Psoas muscle (tissue), 8 donors: Measurements from ENCODE around the gene TRIM49B. TPM values are rescaled to one million over a fixed set of nuclear protein-coding genes. Genes with fewer than 3 reads are reported as not detected.
"Not testable (repeated sequence)": the region's sequence is repeated elsewhere in the genome, so short reads cannot be mapped to it uniquely, and the experiment has no call there.

Experiments used
- ATAC-seq, 4 donors: fragments of 200-7000 bp; cut with Tn5 transposase; one replicate each; pipeline ENCODE4 v1.9.1; 2020; ENCODE audit warnings: moderate library complexity in 3 of 4, mild to moderate bottlenecking in 2 of 4
- DNase-seq, 2 donors: peaks; one replicate each; pipeline ENCODE4 v3.0.0-alpha.2; 2020
- H3K27ac ChIP-seq: fragments of 200-600 bp; one replicate; pipeline ENCODE4 v1.8.0; 2022
- H3K27me3 ChIP-seq, 3 donors: fragments of 200-600 bp in 1 of 3; one replicate each; pipeline versions ENCODE4 v1.6.1 to v1.8.0; 2013 to 2022; ENCODE audit warnings: low read length in 2 of 3, mild to moderate bottlenecking in 2 of 3, moderate library complexity in 1 of 3; ENCODE audit not compliant: insufficient read depth in 3 of 3
- H3K36me3 ChIP-seq, 2 donors: fragments of 200-600 bp in 1 of 2; one replicate each; pipeline versions ENCODE4 v1.6.1 to v1.8.0; 2013 to 2022; ENCODE audit warnings: low read depth in 1 of 2, mild to moderate bottlenecking in 1 of 2, moderate library complexity in 1 of 2; ENCODE audit not compliant: insufficient read depth in 1 of 2
- H3K4me1 ChIP-seq: fragments of 200-600 bp; one replicate; pipeline ENCODE4 v1.8.0; 2022
- H3K4me3 ChIP-seq: fragments of 200-600 bp; one replicate; pipeline ENCODE4 v1.8.0; 2022; ENCODE audit warnings: mild to moderate bottlenecking
- H3K9me3 ChIP-seq: fragments of 200-600 bp; one replicate; pipeline ENCODE4 v1.8.0; 2022
- WGBS, 3 donors: extraction: QIAGEN DNeasy Blood & Tissue Kit; methylation state at CpG; one replicate each; pipeline versions ENCODE4 v1.1.6 to v1.1.7; 2013; 5-methylcytosine and 5-hydroxymethylcytosine counted together
- intact Hi-C, 2 donors: fragments of 100-400 bp; cut with DNase I; formaldehyde crosslinking; loops; one replicate each; pipeline versions ENCODE4 v1.11.0 to v1.14.2; 2022
- long read RNA-seq, 2 donors: library from polyadenylated mRNA; unstranded; transcript quantifications; one replicate each; pipeline ENCODE4 v2.0.0, GENCODE V29; 2021
- polyA plus RNA-seq, 3 donors: library from polyadenylated mRNA; stranded (reverse); fragments of 200-250 nt; gene quantifications; one replicate each; pipeline ENCODE4 v1.2.3, GENCODE V29; 2013
- total RNA-seq, 4 donors: library from RNA; stranded (reverse); fragmentation: NEBNext Ultra II Directional in 2 of 4; extraction: Animal tissue kit (Norgen Biotek cat#: 25700) in 2 of 4; gene quantifications; one replicate each; pipeline versions ENCODE4 v1.2.1 to v1.2.4, GENCODE V29; 2021 to 2023
- donor health status: healthy with polysubstance abuse.
- donor health status: DM: no; HTN: no; CAD: no; lungs with moderate emphysema.
- donor health status: Bipolar disorder and iron deficiency.
- donor health status: healthy.
- donor health status: DM: yes; HTN: yes; CAD: no.
- donor health status: DM: no; HTN: no; CAD: no.
- donor health status: DM: no; HTN: no; CAD: no.
- donor health status: DM: yes; HTN: yes; CAD: no.

TRIM49B gene, protein sequence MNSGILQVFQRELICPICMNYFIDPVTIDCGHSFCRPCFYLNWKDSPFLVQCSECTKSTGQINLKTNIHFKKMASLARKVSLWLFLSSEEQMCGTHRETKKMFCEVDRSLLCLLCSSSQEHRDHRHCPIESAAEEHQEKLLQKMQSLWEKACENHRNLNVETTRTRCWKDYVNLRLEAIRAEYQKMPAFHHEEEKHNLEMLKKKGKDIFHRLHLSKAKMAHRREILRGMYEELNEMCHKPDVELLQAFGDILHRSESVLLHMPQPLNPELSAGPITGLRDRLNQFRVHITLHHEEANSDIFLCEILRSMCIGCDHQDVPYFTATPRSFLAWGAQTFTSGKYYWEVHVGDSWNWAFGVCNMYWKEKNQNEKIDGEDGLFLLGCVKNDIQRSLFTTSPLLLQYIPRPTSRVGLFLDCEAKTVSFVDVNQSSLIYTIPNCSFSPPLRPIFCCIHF
- total RNA-seq (not detected), polyA plus RNA-seq (not detected)
- long read RNA-seq, donor 1: 0 reads
- long read RNA-seq, donor 2: 0 reads

DNA sequence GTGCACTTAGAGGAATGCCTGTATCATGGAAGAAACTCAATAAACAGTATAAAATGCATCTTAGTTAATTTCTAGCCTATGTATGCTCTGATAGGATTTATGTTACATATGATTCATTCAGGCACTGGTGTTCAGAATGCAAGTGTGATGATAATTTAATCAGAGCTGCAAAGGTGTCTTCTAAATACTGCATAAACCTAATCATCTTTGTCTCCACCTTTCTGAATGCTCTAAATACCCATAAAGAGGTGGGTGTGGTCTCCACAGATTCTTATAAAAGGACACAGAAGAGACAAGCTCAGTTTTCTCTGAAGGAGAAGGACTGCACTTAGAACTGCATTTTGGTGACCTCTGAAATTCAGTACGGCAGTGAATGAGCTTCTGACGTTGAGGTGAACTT, at the start of gene TRIM49B:
Gene TRIM49B (plus strand): TSS at position 301 of the 400 bp plus-strand sequence. CDS start 2,777 bp downstream, outside the sequence.
- H3K27me3 ChIP-seq, H3K36me3 ChIP-seq, intact Hi-C loops, H3K9me3 ChIP-seq, H3K4me1 ChIP-seq, DNase-seq, H3K4me3 ChIP-seq, H3K27ac ChIP-seq, ATAC-seq: not testable (repeated sequence)
- WGBS, 3 donors: 18 to 31% (median 28%) methylated on average over 2 of the region's 2 CpGs

DNA sequence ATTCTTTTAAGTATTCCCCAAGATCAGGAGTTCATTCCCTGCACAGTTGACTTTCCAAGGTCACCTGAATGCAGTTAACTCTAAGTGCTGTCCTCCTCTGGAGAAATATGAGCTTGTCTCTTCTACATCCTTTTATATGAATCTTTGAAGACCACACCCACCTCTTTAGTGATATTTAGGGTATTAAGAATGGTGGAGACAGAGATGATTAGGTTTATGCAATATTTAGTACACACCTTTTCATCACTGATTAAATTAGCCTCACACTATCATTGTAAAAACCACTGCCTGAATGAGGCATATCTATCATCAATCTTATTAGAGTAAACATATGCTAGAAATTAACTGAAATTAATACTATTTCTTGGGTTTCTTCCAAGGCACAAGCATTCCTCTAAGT, 44.8 kb upstream of the TRIM49B start, which contains the start of gene TRIM51G:
Gene TRIM51G (minus strand): TSS at position 101 of the 400 bp plus-strand sequence. CDS start 2,190 bp downstream, outside the sequence.
- H3K4me3 ChIP-seq, H3K36me3 ChIP-seq, DNase-seq, H3K9me3 ChIP-seq, H3K27me3 ChIP-seq, intact Hi-C loops, H3K27ac ChIP-seq, H3K4me1 ChIP-seq, ATAC-seq: not testable (repeated sequence)

DNA sequence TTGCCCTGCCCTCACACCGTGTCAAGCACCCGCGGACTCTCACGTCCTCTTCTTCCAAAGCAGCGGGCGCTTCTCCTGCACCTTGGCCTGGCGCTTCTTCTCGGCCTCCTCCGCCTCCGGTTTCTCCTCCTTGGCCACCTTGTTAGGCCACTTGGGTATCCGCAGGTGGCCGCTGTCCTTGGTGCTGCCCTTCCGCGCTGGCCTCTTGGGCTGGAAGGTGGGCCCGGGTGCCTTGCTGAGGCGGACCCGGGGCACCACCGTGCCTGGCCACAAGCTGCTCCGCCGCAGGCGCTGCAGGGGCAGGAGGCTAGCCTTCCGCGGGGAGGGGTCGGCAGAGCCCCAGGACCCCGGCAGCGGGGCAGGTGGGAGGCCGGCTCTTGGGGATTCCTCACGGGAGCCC, 19.6 kb downstream of the TRIM49B start:
- H3K27ac ChIP-seq, intact Hi-C loops, H3K9me3 ChIP-seq, H3K36me3 ChIP-seq, H3K4me3 ChIP-seq, H3K27me3 ChIP-seq, ATAC-seq, H3K4me1 ChIP-seq, DNase-seq: not testable (repeated sequence)
- 42 to 53% (median 50%) methylated on average over 16 to 27 of the region's 28 CpGs for WGBS, 3 donors

DNA sequence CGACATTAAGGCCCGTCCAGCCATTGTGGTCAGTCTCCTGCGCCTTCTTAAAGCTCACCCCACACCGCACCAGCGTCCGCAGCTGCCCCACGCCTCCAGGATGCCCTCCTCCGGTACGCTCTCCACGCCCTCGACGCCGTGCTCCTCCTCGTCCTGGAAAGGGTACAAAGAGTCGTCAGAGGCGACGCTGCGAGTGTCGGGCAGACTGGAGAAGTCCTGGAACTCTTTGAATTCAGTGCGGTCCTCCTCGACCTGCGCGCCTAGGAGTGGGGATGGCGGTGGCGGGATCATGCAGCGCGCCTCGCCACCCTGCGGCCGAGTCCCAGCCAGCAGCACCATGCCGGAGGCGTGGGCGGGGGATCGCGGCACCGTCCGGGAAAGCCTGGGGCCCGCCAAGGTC, 21.2 kb downstream of the TRIM49B start:
- ATAC-seq, DNase-seq, H3K4me3 ChIP-seq, H3K36me3 ChIP-seq, H3K27ac ChIP-seq, H3K9me3 ChIP-seq, intact Hi-C loops, H3K4me1 ChIP-seq, H3K27me3 ChIP-seq: not testable (repeated sequence)
- WGBS, 3 donors: 56 to 66% (median 57%) methylated on average over 25 to 38 of the region's 38 CpGs

DNA sequence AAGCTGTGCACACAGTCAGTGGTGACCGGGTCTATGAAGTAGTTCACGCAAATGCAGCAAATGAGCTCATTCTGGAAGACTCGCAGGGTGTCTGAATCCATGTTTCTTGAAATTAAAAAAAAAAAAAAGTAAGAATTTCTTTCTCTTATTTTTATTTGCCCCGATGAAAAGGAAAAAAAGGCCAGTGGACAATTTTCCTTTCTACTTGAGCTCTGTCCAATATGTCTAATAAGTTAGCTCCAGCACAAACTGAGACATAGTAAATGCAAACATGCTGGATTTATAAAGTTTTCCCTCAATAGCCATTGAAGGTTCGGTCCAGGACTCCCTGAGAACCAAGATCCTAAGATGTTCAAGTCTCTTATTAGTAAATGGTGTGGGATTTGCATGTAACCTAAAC, 30.4 kb downstream of the TRIM49B start, which contains the start of gene TRIM64C:
Gene TRIM64C (minus strand): TSS at position 101 of the 400 bp plus-strand sequence. CDS start 0 bp downstream, at position 101.
- H3K27ac ChIP-seq, H3K9me3 ChIP-seq, H3K27me3 ChIP-seq, intact Hi-C loops, ATAC-seq, H3K4me1 ChIP-seq, H3K4me3 ChIP-seq, DNase-seq, H3K36me3 ChIP-seq: not testable (repeated sequence)
- WGBS, 3 donors: 75 to 87% (median 86%) methylated on average over 5 of the region's 5 CpGs

DNA sequence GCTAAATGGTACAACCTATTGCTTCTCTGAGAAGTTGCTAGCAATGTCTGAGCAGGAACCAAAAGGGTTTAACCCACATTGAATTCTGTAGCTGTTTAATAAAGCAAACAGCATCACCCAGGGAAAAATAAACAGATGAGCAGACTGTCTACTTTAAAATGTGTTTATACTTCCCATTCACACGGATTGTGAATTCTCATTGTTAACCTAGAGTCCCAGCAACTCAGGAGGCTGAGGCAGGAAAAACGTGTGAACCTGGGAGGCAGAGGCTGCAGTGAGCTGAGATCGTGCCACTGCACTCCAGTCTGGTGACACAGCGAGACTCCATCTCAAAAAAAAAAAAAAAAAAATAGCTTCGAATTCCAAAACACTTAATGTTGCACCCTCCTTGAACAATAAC, 41.3 kb downstream of the TRIM49B start:
- ATAC-seq, H3K9me3 ChIP-seq, intact Hi-C loops, DNase-seq, H3K4me1 ChIP-seq, H3K36me3 ChIP-seq, H3K4me3 ChIP-seq, H3K27ac ChIP-seq, H3K27me3 ChIP-seq: not testable (repeated sequence)
- WGBS, 3 donors: 44 to 71% (median 64%) methylated on average over 5 of the region's 5 CpGs

Other genes starting within 250 kb of the TRIM49B start
- gene TRIM51G, start 44.9 kb upstream of the TRIM49B start, total RNA-seq: not detected
- not detected for gene TRIM51G, start 44.9 kb upstream of the TRIM49B start, polyA plus RNA-seq
- gene TRIM64C, start 30.3 kb downstream of the TRIM49B start, total RNA-seq: not detected
- not detected for gene TRIM64C, start 30.3 kb downstream of the TRIM49B start, polyA plus RNA-seq
- under 1 TPM in 2 of 4 donors, not detected in 2; 0.34 to 0.67 TPM for gene FOLH1, start 179.8 kb downstream of the TRIM49B start, total RNA-seq
- gene FOLH1, start 179.8 kb downstream of the TRIM49B start, polyA plus RNA-seq: under 1 TPM in 2 of 3 donors, not detected in 1; 0.17 to 0.34 TPM